ENCODE measurements around the gene SEC14L2.

Gene SEC14L2

GRCh38 chr22:30406400-30406799 lies 9.6 kb downstream of the SEC14L2 start:
- Histone ChIP-seq H3K9me3 (replicated peaks in 1 of 2; ENCODE audit: control insufficient read depth in 2 of 2, insufficient read depth in 1 of 2, low read depth in 1 of 2, low read length in 2 of 2) (no peaks in the 10 kb centered on the region), H3K9ac (ENCODE audit: low read depth, low read length, poor library complexity) (no peak overlapping the region), H3K23ac (ENCODE audit: low read depth, low read length, poor library complexity) (no peak overlapping the region), H2AK5ac (ENCODE audit: low read depth, low read length) (no peak overlapping the region), H3K36me3 (replicated peaks in 1 of 2; ENCODE audit: control insufficient read depth in 2 of 2, insufficient read depth in 2 of 2, low read length in 2 of 2) (peaks cover 2 to 15% of the 10 kb centered on the region in 2 donors), H3K79me1 (ENCODE audit: low read depth, low read length) (no peaks in the 10 kb centered on the region), H3K18ac (ENCODE audit: low read length) (no peak overlapping the region), H2BK12ac (ENCODE audit: low read length) (no peak overlapping the region), H4K8ac (ENCODE audit: low read depth, low read length) (no peak overlapping the region), H3K4me3 (ENCODE audit: low read length in 2 of 2) (no peak overlapping the region), H3K4ac (ENCODE audit: low read length) (no peak overlapping the region), H2BK5ac (ENCODE audit: low read length) (no peak overlapping the region), H3K14ac (ENCODE audit: low read length) (no peak overlapping the region), H3K4me1 (ENCODE audit: control insufficient read depth in 2 of 2, insufficient read depth in 1 of 2, low read depth in 1 of 2, low read length in 2 of 2) (peaks cover 5% of the 10 kb centered on the region in 2 donors), H3K4me2 (ENCODE audit: insufficient read depth, low read length, poor library complexity, severe bottlenecking) (no peak overlapping the region), H4K91ac (ENCODE audit: low read depth, low read length, poor library complexity) (no peak overlapping the region), H2BK120ac (ENCODE audit: low read depth, low read length) (no peak overlapping the region), H2AFZ (ENCODE audit: low read length) (no peak overlapping the region), H3K27ac (replicated peaks; ENCODE audit: low read length) (no peak overlapping the region), H2BK15ac (ENCODE audit: low read length) (no peak overlapping the region), H3K27me3 (ENCODE audit: control insufficient read depth in 3 of 3, insufficient read depth in 3 of 3, low read depth in 1 of 3, low read length in 3 of 3) (no peaks in the 10 kb centered on the region)
- no peak for DNase-seq (ENCODE audit: low spot score)
- no CpG with 5 or more reads among the region's 6 CpGs for WGBS, 2 donors (ENCODE audit: extremely low coverage in 2 of 2, insufficient read length in 2 of 2, insufficient replicate concordance in 1 of 2)

- H2AK5ac ChIP-seq (ENCODE audit: low read depth, low read length): no peak overlapping the region
- no peak overlapping the region for H2BK120ac ChIP-seq (ENCODE audit: low read depth, low read length)
- H2AFZ ChIP-seq (ENCODE audit: low read length): no peak overlapping the region
- no peak overlapping the region for H3K27ac ChIP-seq (replicated peaks; ENCODE audit: low read length)
- WGBS, 2 donors (ENCODE audit: extremely low coverage in 2 of 2, insufficient read length in 2 of 2, insufficient replicate concordance in 1 of 2): no CpG with 5 or more reads among the region's 13 CpGs
- H2BK12ac ChIP-seq (ENCODE audit: low read length): no peak overlapping the region
- no peaks in the 10 kb centered on the region for H3K79me1 ChIP-seq (ENCODE audit: low read depth, low read length)
- DNase-seq (ENCODE audit: low spot score): no peak
- H3K9me3 ChIP-seq (replicated peaks in 1 of 2; ENCODE audit: control insufficient read depth in 2 of 2, insufficient read depth in 1 of 2, low read depth in 1 of 2, low read length in 2 of 2): no peaks in the 10 kb centered on the region
- H4K8ac ChIP-seq (ENCODE audit: low read depth, low read length): no peak overlapping the region
- no peaks in the 10 kb centered on the region for H3K27me3 ChIP-seq (ENCODE audit: control insufficient read depth in 3 of 3, insufficient read depth in 3 of 3, low read depth in 1 of 3, low read length in 3 of 3)
- H3K4me1 ChIP-seq (ENCODE audit: control insufficient read depth in 2 of 2, insufficient read depth in 1 of 2, low read depth in 1 of 2, low read length in 2 of 2): peaks cover 0 to 2% of the 10 kb centered on the region in 2 donors
- H3K23ac ChIP-seq (ENCODE audit: low read depth, low read length, poor library complexity): no peak overlapping the region
- peaks cover 2 to 20% of the 10 kb centered on the region in 2 donors for H3K36me3 ChIP-seq (replicated peaks in 1 of 2; ENCODE audit: control insufficient read depth in 2 of 2, insufficient read depth in 2 of 2, low read length in 2 of 2)
- no peak overlapping the region for H4K91ac ChIP-seq (ENCODE audit: low read depth, low read length, poor library complexity)
- H3K4me3 ChIP-seq (ENCODE audit: low read length in 2 of 2): no peak overlapping the region
- no peak overlapping the region for H3K9ac ChIP-seq (ENCODE audit: low read depth, low read length, poor library complexity)
- no peak overlapping the region for H3K18ac ChIP-seq (ENCODE audit: low read length)
- H2BK15ac ChIP-seq (ENCODE audit: low read length): no peak overlapping the region
- no peak overlapping the region for H2BK5ac ChIP-seq (ENCODE audit: low read length)
- no peak overlapping the region for H3K14ac ChIP-seq (ENCODE audit: low read length)
- H3K4ac ChIP-seq (ENCODE audit: low read length): no peak overlapping the region
- H3K4me2 ChIP-seq (ENCODE audit: insufficient read depth, low read length, poor library complexity, severe bottlenecking): no peak overlapping the region
These were observed 11.7 kb downstream of the SEC14L2 start for GRCh38 chr22:30408388-30409102.

GRCh38 chr22:30411780-30412179 lies 15.0 kb downstream of the SEC14L2 start:
- Histone ChIP-seq H3K4ac (ENCODE audit: low read length) (no peak overlapping the region), H3K27me3 (ENCODE audit: control insufficient read depth in 3 of 3, insufficient read depth in 3 of 3, low read depth in 1 of 3, low read length in 3 of 3) (no peaks in the 10 kb centered on the region), H4K8ac (ENCODE audit: low read depth, low read length) (no peak overlapping the region), H3K9me3 (replicated peaks in 1 of 2; ENCODE audit: control insufficient read depth in 2 of 2, insufficient read depth in 1 of 2, low read depth in 1 of 2, low read length in 2 of 2) (no peaks in the 10 kb centered on the region), H3K9ac (ENCODE audit: low read depth, low read length, poor library complexity) (no peak overlapping the region), H3K79me1 (ENCODE audit: low read depth, low read length) (no peaks in the 10 kb centered on the region), H3K18ac (ENCODE audit: low read length) (no peak overlapping the region), H4K91ac (ENCODE audit: low read depth, low read length, poor library complexity) (no peak overlapping the region), H2BK15ac (ENCODE audit: low read length) (no peak overlapping the region), H2AK5ac (ENCODE audit: low read depth, low read length) (no peak overlapping the region), H2BK12ac (ENCODE audit: low read length) (no peak overlapping the region), H3K36me3 (replicated peaks in 1 of 2; ENCODE audit: control insufficient read depth in 2 of 2, insufficient read depth in 2 of 2, low read length in 2 of 2) (peaks cover 6 to 39% of the 10 kb centered on the region in 2 donors), H3K27ac (replicated peaks; ENCODE audit: low read length) (no peak overlapping the region), H2BK120ac (ENCODE audit: low read depth, low read length) (no peak overlapping the region), H2BK5ac (ENCODE audit: low read length) (no peak overlapping the region), H3K4me3 (ENCODE audit: low read length in 2 of 2) (no peak overlapping the region), H3K14ac (ENCODE audit: low read length) (no peak overlapping the region), H2AFZ (ENCODE audit: low read length) (no peak overlapping the region), H3K4me1 (ENCODE audit: control insufficient read depth in 2 of 2, insufficient read depth in 1 of 2, low read depth in 1 of 2, low read length in 2 of 2) (no peaks in the 10 kb centered on the region), H3K23ac (ENCODE audit: low read depth, low read length, poor library complexity) (no peak overlapping the region), H3K4me2 (ENCODE audit: insufficient read depth, low read length, poor library complexity, severe bottlenecking) (no peak overlapping the region)
- DNase-seq (ENCODE audit: low spot score): no peak
- no CpG with 5 or more reads among the region's 3 CpGs for WGBS, 2 donors (ENCODE audit: extremely low coverage in 2 of 2, insufficient read length in 2 of 2, insufficient replicate concordance in 1 of 2)

GRCh38 chr22:30413001-30413400 lies 16.2 kb downstream of the SEC14L2 start:
- no peaks in the 10 kb centered on the region for H3K27me3 ChIP-seq (ENCODE audit: control insufficient read depth in 3 of 3, insufficient read depth in 3 of 3, low read depth in 1 of 3, low read length in 3 of 3)
- WGBS, 2 donors (ENCODE audit: extremely low coverage in 2 of 2, insufficient read length in 2 of 2, insufficient replicate concordance in 1 of 2): no CpG with 5 or more reads among the region's 4 CpGs
- H3K4me1 ChIP-seq (ENCODE audit: control insufficient read depth in 2 of 2, insufficient read depth in 1 of 2, low read depth in 1 of 2, low read length in 2 of 2): no peaks in the 10 kb centered on the region
- H2AK5ac ChIP-seq (ENCODE audit: low read depth, low read length): no peak overlapping the region
- H2BK15ac ChIP-seq (ENCODE audit: low read length): no peak overlapping the region
- peak overlapping the region; percentile 71 for H3K14ac ChIP-seq (ENCODE audit: low read length)
- H2BK12ac ChIP-seq (ENCODE audit: low read length): no peak overlapping the region
- H2BK120ac ChIP-seq (ENCODE audit: low read depth, low read length): no peak overlapping the region
- H3K4ac ChIP-seq (ENCODE audit: low read length): no peak overlapping the region
- no peak overlapping the region for H4K8ac ChIP-seq (ENCODE audit: low read depth, low read length)
- H3K79me1 ChIP-seq (ENCODE audit: low read depth, low read length): no peaks in the 10 kb centered on the region
- no peaks in the 10 kb centered on the region for H3K9me3 ChIP-seq (replicated peaks in 1 of 2; ENCODE audit: control insufficient read depth in 2 of 2, insufficient read depth in 1 of 2, low read depth in 1 of 2, low read length in 2 of 2)
- no peak overlapping the region for H3K18ac ChIP-seq (ENCODE audit: low read length)
- no peak overlapping the region for H4K91ac ChIP-seq (ENCODE audit: low read depth, low read length, poor library complexity)
- no peak overlapping the region for H2BK5ac ChIP-seq (ENCODE audit: low read length)
- H3K9ac ChIP-seq (ENCODE audit: low read depth, low read length, poor library complexity): no peak overlapping the region
- no peak overlapping the region for H3K4me3 ChIP-seq (ENCODE audit: low read length in 2 of 2)
- no peak for DNase-seq (ENCODE audit: low spot score)
- no peak overlapping the region for H3K4me2 ChIP-seq (ENCODE audit: insufficient read depth, low read length, poor library complexity, severe bottlenecking)
- no peak overlapping the region for H3K23ac ChIP-seq (ENCODE audit: low read depth, low read length, poor library complexity)
- H3K36me3 ChIP-seq (replicated peaks in 1 of 2; ENCODE audit: control insufficient read depth in 2 of 2, insufficient read depth in 2 of 2, low read length in 2 of 2): peaks cover 4 to 40% of the 10 kb centered on the region in 2 donors
- H3K27ac ChIP-seq (replicated peaks; ENCODE audit: low read length): no peak overlapping the region
- H2AFZ ChIP-seq (ENCODE audit: low read length): no peak overlapping the region
